Glomerular visceral epithelial cell (primary cell): ENCODE data around the gene PAQR5.
"Not testable (repeated sequence)": the region's sequence is repeated elsewhere in the genome, so short reads cannot be mapped to it uniquely, and the experiment has no call there.

Source experiments
- DNase-seq: peaks from one replicate; pipeline ENCODE4 v3.0.0-alpha.2; 2016; ENCODE audit errors: extremely low spot score

The PAQR5 gene

DNA sequence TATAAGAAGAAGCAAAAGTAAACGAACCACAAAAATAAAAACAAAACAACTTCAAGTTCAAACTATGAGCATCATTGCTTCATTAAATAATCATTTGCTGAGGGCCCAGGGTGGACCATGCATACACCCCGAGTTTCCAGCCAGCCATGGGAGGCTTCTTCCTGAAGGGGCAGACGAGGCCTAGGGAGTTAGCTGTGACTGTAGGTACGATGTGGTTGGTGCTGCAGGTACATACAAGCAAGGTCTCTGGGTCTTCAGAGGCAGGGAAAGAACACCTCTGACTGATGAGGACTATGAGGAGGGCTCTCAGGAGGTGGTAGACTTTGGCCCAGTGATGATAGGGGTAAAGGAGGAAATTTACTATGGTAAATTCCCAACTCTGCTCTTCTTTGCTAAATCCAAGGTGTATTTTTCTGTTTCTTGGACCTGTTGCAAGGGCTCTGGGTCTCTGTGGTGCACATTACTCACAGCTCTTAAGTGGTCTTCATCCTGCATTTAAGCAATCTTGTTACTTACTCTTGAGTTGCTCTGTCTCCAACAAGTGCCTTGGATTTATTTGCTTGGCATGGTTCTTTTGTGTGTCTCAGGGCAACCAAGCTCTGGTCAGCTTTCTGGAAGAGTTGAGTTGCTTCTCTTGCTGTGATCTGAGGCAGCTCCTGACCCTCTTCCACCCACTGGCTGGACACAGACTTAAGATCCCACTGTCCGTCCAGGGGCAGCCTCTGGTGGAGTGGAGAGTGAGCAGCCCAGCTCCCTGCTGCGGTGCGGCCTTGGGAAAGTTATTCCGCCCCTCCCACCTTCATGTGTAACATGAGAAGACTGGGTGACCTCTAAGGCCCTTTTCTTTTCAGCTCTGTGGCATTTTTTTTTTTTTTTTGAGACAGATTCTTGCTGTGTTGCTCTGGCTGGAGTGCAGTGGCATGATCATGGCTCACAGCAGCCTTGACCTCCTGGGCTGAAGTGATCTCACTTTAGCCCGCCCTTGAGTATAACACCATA lies 59.4 kb downstream of the PAQR5 start:
- DNase-seq: no peak

DNA sequence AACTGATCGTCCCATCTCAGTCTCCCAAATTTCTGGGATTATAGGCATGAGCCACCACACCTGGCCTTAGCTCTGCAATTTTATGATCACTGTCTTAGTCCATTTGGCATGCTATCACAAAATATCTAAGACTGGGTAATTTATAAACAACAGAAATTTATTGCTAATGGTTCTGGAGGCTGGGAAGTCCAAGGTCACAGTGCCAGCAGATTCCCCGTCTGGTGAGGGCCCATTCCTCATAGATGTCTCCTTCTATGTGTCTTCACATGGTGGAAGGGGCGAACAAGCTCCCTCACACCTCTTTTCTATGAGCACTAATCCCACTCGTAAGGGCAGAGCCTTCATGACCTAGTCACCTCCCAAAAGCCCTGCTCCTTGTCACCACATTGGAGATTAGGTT lies 60.1 kb downstream of the PAQR5 start:
- DNase-seq: no peak

DNA sequence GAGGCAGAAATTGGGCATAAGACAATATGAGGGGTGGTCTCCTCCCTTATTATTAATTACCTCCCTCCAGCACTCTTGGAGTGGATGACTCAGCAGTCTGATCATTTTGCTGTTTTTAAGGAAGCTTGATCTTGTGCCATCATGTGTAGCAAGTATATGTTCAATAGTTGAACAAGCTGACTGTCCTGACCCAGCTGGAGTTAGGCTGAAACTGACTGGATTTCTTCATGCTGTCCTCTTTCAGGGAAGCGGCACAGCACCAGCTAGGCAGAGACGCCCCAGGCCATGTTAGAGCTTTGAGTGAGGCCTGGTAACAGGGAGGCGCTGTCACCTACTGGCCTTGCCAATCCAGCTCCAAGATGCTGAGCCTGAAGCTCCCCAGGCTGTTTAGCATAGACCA lies 61.0 kb downstream of the PAQR5 start:
- no peak for DNase-seq

DNA sequence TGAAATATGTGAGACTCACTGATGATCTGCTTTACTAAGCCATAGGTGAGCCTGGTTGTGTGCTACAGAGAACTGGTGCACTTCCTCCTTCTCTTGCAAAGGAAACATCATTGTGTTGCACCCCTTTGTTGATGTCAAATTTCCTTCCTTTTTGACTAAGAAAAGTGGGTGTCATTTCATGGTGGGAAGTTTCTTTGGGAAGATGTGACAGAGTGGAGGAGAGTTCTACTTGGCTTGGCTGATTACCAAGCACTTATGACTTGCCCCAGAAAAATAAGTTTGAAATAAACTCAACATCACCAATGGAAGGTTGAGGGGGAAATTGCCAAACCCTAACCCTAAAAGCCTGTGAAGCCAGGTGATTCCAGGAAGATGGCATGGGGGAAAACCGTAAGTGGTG lies 61.9 kb downstream of the PAQR5 start:
- no peak for DNase-seq

GRCh38 chr15:69367236-69367635 lies 68.5 kb downstream of the PAQR5 start:
- DNase-seq: no peak

DNA sequence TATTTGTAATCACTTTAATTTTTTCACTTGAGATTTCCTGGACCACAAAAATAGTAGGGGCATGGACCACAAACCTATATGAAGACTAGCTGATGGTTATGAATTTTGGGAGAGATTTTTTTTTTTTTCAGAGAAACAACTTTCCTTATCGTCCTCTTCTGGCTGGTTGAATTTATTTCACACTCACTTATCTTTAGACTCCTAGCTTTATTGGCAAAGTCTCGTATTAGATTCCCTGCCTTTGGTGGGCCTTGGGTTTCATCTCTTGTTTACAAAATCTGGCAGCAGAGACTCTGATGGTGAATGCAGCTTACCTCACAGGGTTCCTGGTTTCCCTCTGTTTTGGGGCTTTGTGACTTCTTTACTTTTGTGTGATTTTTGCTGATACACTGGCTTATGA lies 70.9 kb downstream of the PAQR5 start:
- no peak for DNase-seq

- DNase-seq: no peak
Observed at GRCh38 chr15:69373406-69373805, 74.7 kb downstream of the PAQR5 start.

GRCh38 chr15:69375151-69375790 lies 76.6 kb downstream of the PAQR5 start:
- DNase-seq: no peak

- no peak for DNase-seq
Observed at GRCh38 chr15:69377216-69377970, 78.7 kb downstream of the PAQR5 start.

- DNase-seq: peak; percentile 16
Observed at GRCh38 chr15:69380100-69380725, 81.5 kb downstream of the PAQR5 start.

DNA sequence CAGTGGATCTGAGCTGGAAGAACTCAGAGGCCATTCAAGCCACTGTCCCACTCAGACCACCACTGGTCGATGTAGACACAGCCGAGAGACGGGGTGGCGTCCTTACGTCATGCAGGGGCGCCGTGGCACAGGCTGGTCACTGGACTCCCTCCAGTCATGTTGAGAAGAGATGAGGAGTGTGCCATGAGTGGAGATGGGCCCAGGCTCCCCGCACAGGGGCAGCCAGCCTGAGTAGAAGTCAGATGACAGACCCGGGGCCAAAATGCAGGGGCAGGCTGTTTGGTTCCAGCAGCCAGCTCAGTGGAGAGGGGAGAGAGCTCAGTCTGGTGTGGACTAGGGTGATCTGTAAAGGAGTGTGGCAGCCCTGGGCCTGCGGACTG lies 82.0 kb downstream of the PAQR5 start:
- DNase-seq: no peak

DNA sequence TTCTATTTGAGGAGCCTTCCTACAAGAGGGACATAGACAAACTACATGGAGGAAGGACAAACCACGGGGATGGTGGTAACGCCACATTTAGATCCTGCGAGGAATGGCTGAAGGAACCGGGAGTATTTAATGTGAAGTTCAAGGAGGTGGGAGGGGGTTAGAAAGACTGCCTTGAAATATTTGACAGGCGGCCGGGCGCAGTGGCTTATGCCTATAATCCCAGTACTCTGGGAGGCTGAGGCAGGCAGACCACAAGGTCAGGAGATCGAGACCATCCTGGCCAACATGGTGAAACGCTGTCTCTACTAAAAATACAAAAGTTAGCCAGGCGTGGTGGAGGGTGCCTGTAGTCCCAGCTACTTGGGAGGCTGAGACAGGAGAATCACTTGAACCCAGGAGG lies 83.5 kb downstream of the PAQR5 start:
- not testable (repeated sequence) for DNase-seq

- not testable (repeated sequence) for DNase-seq
Observed at GRCh38 chr15:69384066-69384465, 85.4 kb downstream of the PAQR5 start.

DNA sequence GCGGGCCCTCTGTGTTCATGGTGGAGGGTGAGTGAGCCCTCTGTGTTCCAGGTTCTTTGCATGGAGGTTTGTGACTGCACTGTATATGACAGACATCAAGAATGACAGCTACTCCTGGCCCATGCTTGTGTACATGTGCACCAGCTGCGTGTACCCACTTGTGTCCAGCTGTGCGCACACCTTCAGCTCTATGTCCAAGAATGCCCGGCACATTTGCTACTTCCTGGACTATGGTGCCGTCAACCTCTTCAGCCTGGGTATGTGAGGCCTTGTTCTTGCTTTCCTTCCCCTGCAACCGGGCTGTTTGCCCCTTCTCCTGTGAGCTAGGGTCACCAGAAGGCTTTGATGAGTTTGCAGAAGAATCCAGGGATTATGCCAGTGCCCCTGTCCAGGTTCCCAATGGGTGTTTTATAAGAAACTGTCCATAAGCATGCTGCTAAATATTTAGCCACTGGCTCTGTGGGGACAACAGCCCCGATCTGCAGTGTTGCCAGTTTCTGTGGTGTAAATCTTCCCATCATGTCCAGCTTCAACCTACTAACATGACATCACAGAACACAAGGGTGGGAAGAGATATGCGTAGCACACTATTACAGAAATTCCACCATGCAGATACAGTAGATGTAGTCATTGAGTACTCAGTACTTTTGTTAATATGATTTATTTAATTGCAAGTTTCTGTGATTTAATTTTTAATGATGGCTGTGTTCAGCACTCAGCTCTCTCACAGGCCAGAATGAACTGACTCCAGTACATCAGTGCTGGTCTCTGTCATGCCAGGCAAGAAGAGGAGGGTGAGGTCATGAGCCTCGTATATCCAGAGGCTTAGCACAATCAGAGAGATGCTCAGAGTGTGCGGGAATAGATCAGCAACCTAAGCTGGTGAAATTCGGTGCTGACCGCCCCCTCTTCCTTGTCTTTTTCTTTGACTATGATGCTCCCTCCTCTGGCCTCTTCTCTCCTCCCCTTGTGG lies 86.2 kb downstream of the PAQR5 start:
- no peak for DNase-seq

DNA sequence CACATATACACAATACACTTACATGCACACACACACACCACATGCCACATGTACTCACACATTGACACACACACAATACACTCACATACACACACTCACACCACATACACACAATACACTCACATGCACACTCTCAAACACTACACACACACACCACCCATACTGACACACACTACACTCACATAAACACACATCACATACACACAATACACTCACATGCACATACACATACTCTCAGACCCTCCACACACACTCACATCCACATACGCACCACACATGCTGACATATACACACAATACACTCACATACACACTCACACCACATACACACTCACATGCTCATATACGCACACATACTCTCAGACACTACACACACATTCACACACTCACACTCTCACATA lies 87.1 kb downstream of the PAQR5 start:
- DNase-seq: no peak

- DNase-seq: no peak
Observed at GRCh38 chr15:69386284-69386683, 87.6 kb downstream of the PAQR5 start.

- DNase-seq: no peak
Observed at GRCh38 chr15:69388260-69388705, 89.6 kb downstream of the PAQR5 start.

- DNase-seq: no peak
Observed at GRCh38 chr15:69389426-69389825, 90.7 kb downstream of the PAQR5 start.

DNA sequence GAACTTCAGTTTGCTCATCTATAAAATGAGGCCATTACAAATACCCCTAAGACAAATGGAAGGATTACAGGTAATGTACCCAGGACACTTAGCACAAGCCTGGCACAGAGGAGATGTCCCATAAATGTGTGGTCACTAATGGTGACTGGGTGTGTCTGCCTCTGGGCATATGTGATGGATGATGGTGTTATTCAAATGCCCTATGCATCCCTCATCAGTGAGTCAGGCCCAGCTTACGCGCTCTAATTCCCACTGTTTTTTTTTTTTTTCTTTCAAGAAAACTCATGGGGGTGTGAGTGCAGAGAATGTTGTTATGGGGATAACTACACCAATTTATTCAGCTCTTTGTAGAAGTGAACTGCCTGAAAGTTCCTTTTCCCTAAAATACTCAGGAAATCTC lies 91.9 kb downstream of the PAQR5 start:
- peak; percentile 38 for DNase-seq

DNA sequence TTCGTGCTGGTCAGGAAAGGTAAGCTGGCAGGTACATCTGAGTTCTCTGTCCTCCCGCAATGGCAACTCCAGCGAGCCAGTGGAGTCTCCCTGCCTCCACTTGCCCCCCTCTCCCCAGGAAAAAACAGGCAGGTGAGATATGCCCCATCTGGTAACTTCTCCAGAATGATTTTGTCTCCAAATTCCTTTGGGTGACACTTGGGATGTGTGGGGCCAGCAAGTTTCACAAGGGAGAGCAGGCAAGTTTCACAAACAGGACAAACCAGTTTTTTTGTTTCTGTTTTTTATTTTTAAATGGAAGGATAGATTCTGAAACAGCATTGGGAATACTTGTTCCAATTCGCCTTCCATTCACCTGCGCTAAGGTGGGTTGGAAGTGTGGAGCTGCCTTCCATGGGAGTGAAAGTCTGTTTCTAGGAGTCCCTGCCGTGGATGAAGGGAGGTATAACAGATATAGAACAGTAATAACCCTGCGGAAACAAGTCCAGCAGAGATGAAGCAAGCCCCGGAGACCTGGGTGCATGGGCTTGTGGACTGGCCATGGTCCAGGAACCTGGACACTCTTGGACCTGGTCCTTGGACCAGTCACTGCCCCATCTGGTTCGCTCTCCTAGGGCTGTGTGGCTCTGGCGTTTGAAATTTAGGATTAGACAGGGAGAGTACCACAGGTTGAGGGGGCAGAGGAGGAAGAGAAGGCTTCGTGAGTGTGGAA lies 92.5 kb downstream of the PAQR5 start:
- no peak for DNase-seq
